Small intestine (tissue), 7 donors: Measurements from ENCODE around the gene TJAP1. TPM values are rescaled to one million over a fixed set of nuclear protein-coding genes. Genes with fewer than 3 reads are reported as not detected.
"Not testable (repeated sequence)": the region's sequence is repeated elsewhere in the genome, so short reads cannot be mapped to it uniquely, and the experiment has no call there.

Source experiments
- DNase-seq, 2 donors: peaks; one replicate each; pipeline versions ENCODE4 v3.0.0 to v3.0.0-alpha.2; 2013
- FAIRE-seq: peaks from 2 replicates; lab custom pipeline; 2012; peaks lifted over from hg19 to GRCh38; lab: Jason Lieb, UNC
- H3K27ac ChIP-seq, 3 donors: one replicate each; pipeline ENCODE4 v1.5.1; 2013; ENCODE audit warnings: low read length in 2 of 3, mild to moderate bottlenecking in 2 of 3, control low read depth in 1 of 3, inconsistent platforms in 1 of 3, low read depth in 1 of 3, moderate library complexity in 1 of 3
- H3K27me3 ChIP-seq, 3 donors: one replicate each; pipeline ENCODE4 v1.6.1; 2013; ENCODE audit warnings: low read length in 3 of 3, inconsistent platforms in 1 of 3; ENCODE audit not compliant: control insufficient read depth in 3 of 3, insufficient read depth in 3 of 3
- H3K36me3 ChIP-seq, 3 donors: one replicate each; pipeline ENCODE4 v1.6.1; 2013; ENCODE audit warnings: low read length in 3 of 3, inconsistent platforms in 1 of 3, low read depth in 1 of 3, mild to moderate bottlenecking in 1 of 3, moderate library complexity in 1 of 3; ENCODE audit not compliant: control insufficient read depth in 3 of 3, insufficient read depth in 2 of 3
- H3K4me1 ChIP-seq, 3 donors: one replicate each; pipeline ENCODE4 v1.6.1; 2013; ENCODE audit warnings: low read length in 2 of 3, inconsistent platforms in 1 of 3, low read depth in 1 of 3, mild to moderate bottlenecking in 1 of 3, moderate library complexity in 1 of 3; ENCODE audit not compliant: control insufficient read depth in 3 of 3, insufficient read depth in 2 of 3
- H3K4me3 ChIP-seq, 3 donors: one replicate each; pipeline ENCODE4 v1.5.1; 2013; ENCODE audit warnings: low read length in 3 of 3, control low read depth in 1 of 3, inconsistent platforms in 1 of 3, low read depth in 1 of 3, mild to moderate bottlenecking in 1 of 3, moderate library complexity in 1 of 3
- H3K9me3 ChIP-seq, 2 donors: one replicate each; pipeline ENCODE4 v1.6.1; 2013; ENCODE audit warnings: low read depth in 1 of 2, low read length in 1 of 2; ENCODE audit not compliant: control insufficient read depth in 2 of 2, insufficient read depth in 1 of 2
- WGBS, 3 donors: extraction: QIAGEN DNeasy Blood & Tissue Kit; methylation state at CpG; one replicate each; pipeline ENCODE4 v1.1.7; 2013; 5-methylcytosine and 5-hydroxymethylcytosine counted together
- polyA plus RNA-seq, 4 donors: library from polyadenylated mRNA; stranded (reverse) in 3 of 4; unstranded in 1 of 4; fragments of 200-250 nt in 3 of 4; fragments of 120-200 nt in 1 of 4; gene quantifications; one replicate each; pipeline versions ENCODE4 v1.2.1 to v1.2.3, GENCODE V29; 2013
- donor health status: healthy with polysubstance abuse.
- donor health status: control.
- donor health status: control.
- donor health status: Bipolar disorder and iron deficiency.
- donor health status: healthy.

Gene TJAP1
- polyA plus RNA-seq, 4 donors, result 17.2 to 34.5 (median 29.8) TPM

GRCh38 chr6:43454696-43455530, 22.5 kb upstream of the TJAP1 start:
- WGBS, 3 donors, result 1% methylated on average over 65 to 96 of the region's 97 CpGs
- FAIRE-seq (no peak), DNase-seq (peak in 1 of 2 donors; percentile 87)
- Histone ChIP-seq H3K9me3 (peaks cover 0 to 5% of the 10 kb centered on the region in 2 donors), H3K4me1 (peaks cover 0 to 12% (median 0%) of the 10 kb centered on the region in 3 donors), H3K27ac (peak overlapping the region in 1 of 3 donors; percentile 33), H3K4me3 (peak overlapping the region; percentile 41 to 63 (median 54)), H3K27me3 (peaks cover 0 to 18% (median 8%) of the 10 kb centered on the region in 3 donors), H3K36me3 (peaks cover 7 to 37% (median 9%) of the 10 kb centered on the region in 3 donors)

- peaks cover 0 to 12% (median 0%) of the 10 kb centered on the region in 3 donors for H3K4me1 ChIP-seq
- DNase-seq (peak; percentile 37 to 54), FAIRE-seq (no peak)
- WGBS, 3 donors, result 2 to 3% (median 3%) methylated on average over 26 to 55 of the region's 55 CpGs
- H3K27ac ChIP-seq, result peak within 1 kb of the TSS in 1 of 3 donors; percentile 33
- H3K36me3 ChIP-seq, result peaks cover 0 to 28% (median 3%) of the 10 kb centered on the region in 3 donors
- peak within 1 kb of the TSS; percentile 41 to 63 (median 54) for H3K4me3 ChIP-seq
- peaks cover 0 to 20% (median 9%) of the 10 kb centered on the region in 3 donors for H3K27me3 ChIP-seq
- H3K9me3 ChIP-seq, result peaks cover 0 to 5% of the 10 kb centered on the region in 2 donors
Measured at GRCh38 chr6:43455531-43456428, 21.6 kb upstream of the TJAP1 start, which contains the start of gene DLK2. Gene DLK2, minus strand, starts transcription at chr6:43455548. Its CDS starts 723 bp downstream, at chr6:43454825.

- no peak overlapping the region for H3K27ac ChIP-seq
- H3K27me3 ChIP-seq, result peaks cover 0 to 28% (median 11%) of the 10 kb centered on the region in 3 donors
- WGBS, 3 donors, result 26 to 60% (median 38%) methylated on average over 6 to 9 of the region's 9 CpGs
- H3K4me3 ChIP-seq, result no peak overlapping the region
- no peak for FAIRE-seq
- no peak for DNase-seq
- peaks cover 0 to 14% (median 0%) of the 10 kb centered on the region in 3 donors for H3K36me3 ChIP-seq
- peaks cover 0 to 12% (median 0%) of the 10 kb centered on the region in 3 donors for H3K4me1 ChIP-seq
- H3K9me3 ChIP-seq, result peaks cover 0 to 5% of the 10 kb centered on the region in 2 donors
Measured at GRCh38 chr6:43457643-43458042, 19.7 kb upstream of the TJAP1 start.

GRCh38 chr6:43458154-43458553, 19.2 kb upstream of the TJAP1 start:
- peaks cover 0 to 12% (median 0%) of the 10 kb centered on the region in 3 donors for H3K4me1 ChIP-seq
- not testable (repeated sequence) for H3K9me3 ChIP-seq, DNase-seq, H3K4me3 ChIP-seq, H3K36me3 ChIP-seq, H3K27ac ChIP-seq, FAIRE-seq
- peaks cover 0 to 32% (median 13%) of the 10 kb centered on the region in 3 donors for H3K27me3 ChIP-seq
- whole genome bisulfite sequencing, 3 donors, result 91 to 95% (median 92%) methylated on average over 15 of the region's 15 CpGs

GRCh38 chr6:43459535-43459934, 17.8 kb upstream of the TJAP1 start:
- no peaks in the 10 kb centered on the region for H3K36me3 ChIP-seq
- peaks cover 0 to 37% (median 13%) of the 10 kb centered on the region in 3 donors for H3K27me3 ChIP-seq
- peaks cover 0 to 5% of the 10 kb centered on the region in 2 donors for H3K9me3 ChIP-seq
- FAIRE-seq, result no peak
- H3K27ac ChIP-seq, result no peak overlapping the region
- peaks cover 0 to 12% (median 0%) of the 10 kb centered on the region in 3 donors for H3K4me1 ChIP-seq
- H3K4me3 ChIP-seq, result no peak overlapping the region
- no peak for DNase-seq
- WGBS, 3 donors, result 70 to 79% (median 70%) methylated on average over 1 of the region's 1 CpG

GRCh38 chr6:43460032-43460431, 17.3 kb upstream of the TJAP1 start:
- WGBS, 3 donors, result 59 to 83% (median 74%) methylated on average over 4 of the region's 4 CpGs
- no peak for FAIRE-seq
- H3K27me3 ChIP-seq, result peaks cover 0 to 35% (median 13%) of the 10 kb centered on the region in 3 donors

GRCh38 chr6:43461936-43462335, 15.4 kb upstream of the TJAP1 start:
- 57 to 73% (median 67%) methylated on average over 5 of the region's 5 CpGs for WGBS, 3 donors

More at GRCh38 chr6:43460032-43460431, 17.3 kb upstream of the TJAP1 start:
- Histone ChIP-seq H3K4me3 (no peak overlapping the region), H3K9me3 (peaks cover 0 to 5% of the 10 kb centered on the region in 2 donors), H3K36me3 (no peaks in the 10 kb centered on the region), H3K27ac (no peak overlapping the region), H3K4me1 (peaks cover 0 to 7% (median 0%) of the 10 kb centered on the region in 3 donors)
- no peak for DNase-seq

More at GRCh38 chr6:43461936-43462335, 15.4 kb upstream of the TJAP1 start:
- no peak for FAIRE-seq
- Histone ChIP-seq H3K27ac (no peak overlapping the region), H3K4me3 (no peak overlapping the region), H3K4me1 (no peaks in the 10 kb centered on the region), H3K27me3 (peaks cover 0 to 22% (median 10%) of the 10 kb centered on the region in 3 donors), H3K9me3 (peaks cover 0 to under 1% of the 10 kb centered on the region in 2 donors), H3K36me3 (no peaks in the 10 kb centered on the region)
- no peak for DNase-seq
